Left colon (tissue), 2 donors: ENCODE results near the gene SNRNP25. TPM values are rescaled to one million over a fixed set of nuclear protein-coding genes. Genes with fewer than 3 reads are reported as not detected.
"Not testable (repeated sequence)": the region's sequence is repeated elsewhere in the genome, so short reads cannot be mapped to it uniquely, and the experiment has no call there.

Experiments used
- ATAC-seq: fragments of 200-7000 bp; cut with Tn5 transposase; one replicate; pipeline ENCODE4 v1.9.1; 2020; ENCODE audit warnings: mild to moderate bottlenecking, moderate library complexity
- DNase-seq, 2 donors: peaks; one replicate each; pipeline ENCODE4 v3.0.0-alpha.2; 2020
- intact Hi-C, 2 donors: fragments of 100-400 bp; cut with DNase I in 1 of 2; cut with micrococcal nuclease in 1 of 2; formaldehyde crosslinking; loops; one replicate each; pipeline versions ENCODE4 v1.11.2 to v1.14.0; 2022; cut with DNase I, micrococcal nuclease
- long read RNA-seq: library from polyadenylated mRNA; unstranded; transcript quantifications from one replicate; pipeline ENCODE4 v2.0.0, GENCODE V29; 2021
- total RNA-seq, 2 donors: library from RNA; stranded (reverse); fragmentation: NEBNext Ultra II Directional; extraction: Animal tissue kit (Norgen Biotek cat#: 25700); gene quantifications; one replicate each; pipeline ENCODE4 v1.2.1, GENCODE V29; 2021
- donor health status: DM: no; HTN: no; CAD: no.
- donor health status: DM: yes; HTN: yes; CAD: no.

The SNRNP25 gene
- 10 to 100 TPM; 20.7 to 24.7 TPM for total RNA-seq
- long read RNA-seq, transcript SNRNP25-201 (5 exons, 1,905 nt) = major isoform, 32 of 34 reads
- long read RNA-seq, partial matches to known transcripts = 1 of 34 reads
- long read RNA-seq, other reads (novel, unspliced or antisense) = 1 of 34 reads

DNA sequence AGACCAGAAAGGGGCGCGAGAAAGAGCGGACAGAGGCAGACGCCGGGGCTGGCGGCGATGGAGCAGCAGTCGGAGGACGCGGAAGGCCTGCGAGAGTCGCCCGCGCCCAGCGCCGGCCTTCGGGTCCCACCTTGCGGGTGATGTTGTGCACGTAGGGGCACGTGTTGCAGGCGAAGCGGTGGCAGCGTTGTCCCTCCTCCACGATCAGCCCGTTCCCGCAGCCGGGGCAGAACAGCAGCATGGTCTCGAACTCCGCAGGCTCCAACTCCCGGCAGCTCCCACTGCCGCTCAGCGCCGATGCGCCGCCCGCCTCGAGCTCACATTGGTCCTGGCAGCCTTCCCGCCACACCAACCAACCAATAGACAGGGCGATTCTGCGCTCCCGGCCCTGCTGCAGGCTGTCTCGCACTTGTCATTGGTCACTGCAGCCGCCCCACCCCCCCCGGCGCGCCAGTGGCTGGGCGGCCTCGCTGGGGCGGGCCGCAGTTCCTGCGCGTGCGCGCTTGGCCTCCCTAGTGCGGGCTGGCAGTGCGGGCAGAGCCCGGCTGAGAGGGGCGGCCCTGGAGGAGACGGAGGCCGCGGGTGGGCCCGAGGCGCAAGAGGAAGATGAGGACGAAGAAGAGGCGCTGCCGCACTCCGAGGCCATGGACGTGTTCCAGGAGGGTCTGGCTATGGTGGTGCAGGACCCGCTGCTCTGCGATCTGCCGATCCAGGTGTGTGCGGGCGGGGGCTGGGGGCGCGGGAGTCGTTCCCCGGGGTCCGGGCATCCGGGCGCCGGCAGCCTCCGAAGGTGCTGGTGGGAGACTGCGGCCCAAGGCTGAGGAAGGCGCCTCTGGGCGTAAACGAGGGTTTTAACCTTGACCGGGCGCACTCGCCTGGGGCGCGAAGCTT, at the start of gene SNRNP25, which contains the start of gene POLR3K:
SNRNP25 (plus strand) TSS at position 483 of the 891 bp plus-strand sequence; CDS start at position 672, 189 bp downstream.
POLR3K (minus strand) TSS at position 263 of the 891 bp plus-strand sequence; CDS start at position 241, 22 bp downstream.
- ATAC-seq (peak; percentile 93), DNase-seq (peak; percentile 99)
- intact Hi-C loops = no loop called here

GRCh38 chr16:9903-10665, 43.5 kb upstream of the SNRNP25 start:
- DNase-seq (peak in 1 of 2 donors; percentile 19), ATAC-seq (peak; percentile 99)
- intact Hi-C loops = no loop called here

- intact Hi-C loops = not testable (repeated sequence)
- DNase-seq (peak; percentile 90 to 99), ATAC-seq (peak; percentile 55)
Observed at GRCh38 chr16:10772-11171, 42.9 kb upstream of the SNRNP25 start.

GRCh38 chr16:17062-17765, 36.4 kb upstream of the SNRNP25 start:
- intact Hi-C loops = not testable (repeated sequence)

DNA sequence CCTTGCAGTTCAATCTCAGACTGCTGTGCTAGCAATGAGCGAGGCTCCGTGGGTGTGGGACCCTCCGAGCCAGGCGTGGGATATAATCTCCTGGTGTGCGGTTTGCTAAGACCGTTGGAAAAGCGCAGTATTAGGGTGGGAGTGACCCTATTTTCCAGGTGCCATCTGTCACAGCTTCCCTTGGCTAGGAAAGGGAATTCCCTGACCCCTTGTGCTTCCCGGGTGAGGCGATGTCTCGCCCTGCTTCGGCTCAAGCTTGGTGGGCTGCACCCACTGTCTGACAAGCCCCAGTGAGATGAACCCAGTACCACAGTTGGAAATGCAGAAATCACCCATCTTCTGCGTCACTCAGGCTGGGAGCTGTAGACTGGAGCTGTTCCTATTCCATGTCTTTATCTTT, 32.7 kb upstream of the SNRNP25 start:
- intact Hi-C loops, DNase-seq, ATAC-seq: not testable (repeated sequence)

More at GRCh38 chr16:17062-17765, 36.4 kb upstream of the SNRNP25 start:
- not testable (repeated sequence) for ATAC-seq, DNase-seq

- not testable (repeated sequence) for ATAC-seq
Observed at GRCh38 chr16:24151-24550, 29.5 kb upstream of the SNRNP25 start.

GRCh38 chr16:25926-26348, 27.7 kb upstream of the SNRNP25 start:
- DNase-seq, ATAC-seq, intact Hi-C loops: not testable (repeated sequence)

More at GRCh38 chr16:24151-24550, 29.5 kb upstream of the SNRNP25 start:
- DNase-seq, intact Hi-C loops: not testable (repeated sequence)

DNA sequence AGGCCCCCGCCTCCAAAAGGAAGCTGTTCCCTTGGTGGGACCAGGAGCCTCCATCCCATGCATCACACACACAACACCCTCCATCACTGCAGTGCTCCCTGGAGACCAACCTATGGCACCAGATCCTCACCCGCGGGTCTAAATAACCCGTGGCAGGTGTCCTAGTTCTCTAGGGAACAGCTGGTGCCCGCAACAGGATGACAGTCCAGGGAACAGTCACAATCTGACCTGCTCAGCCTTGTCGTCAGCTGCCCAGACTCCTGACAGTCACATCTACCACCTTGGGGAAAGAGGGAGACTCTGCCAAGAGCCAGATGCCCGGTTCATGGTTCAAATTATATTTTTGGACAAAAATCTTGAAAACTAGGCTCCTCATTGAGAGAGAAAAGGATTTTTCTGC, 23.0 kb upstream of the SNRNP25 start:
- intact Hi-C loops, ATAC-seq: not testable (repeated sequence)

GRCh38 chr16:33154-33876, 20.3 kb upstream of the SNRNP25 start:
- ATAC-seq, intact Hi-C loops: not testable (repeated sequence)
- peak in 1 of 2 donors; percentile 5 for DNase-seq

More for the DNA sequence above, 23.0 kb upstream of the SNRNP25 start:
- DNase-seq = not testable (repeated sequence)

GRCh38 chr16:33877-34647, 19.6 kb upstream of the SNRNP25 start:
- intact Hi-C loops = no loop called here
- ATAC-seq = no peak
- peak in 1 of 2 donors; percentile 19 for DNase-seq

- DNase-seq (peak in 1 of 2 donors; percentile 15), ATAC-seq (no peak)
- intact Hi-C loops = no loop called here
Observed at GRCh38 chr16:34648-34987, 19.0 kb upstream of the SNRNP25 start.

GRCh38 chr16:35011-35677, 18.5 kb upstream of the SNRNP25 start:
- peak in 1 of 2 donors; percentile 26 for DNase-seq
- intact Hi-C loops = no loop called here
- no peak for ATAC-seq

GRCh38 chr16:35678-36305, 17.8 kb upstream of the SNRNP25 start:
- DNase-seq = peak in 1 of 2 donors; percentile 22
- intact Hi-C loops = no loop called here
- ATAC-seq = no peak

DNA sequence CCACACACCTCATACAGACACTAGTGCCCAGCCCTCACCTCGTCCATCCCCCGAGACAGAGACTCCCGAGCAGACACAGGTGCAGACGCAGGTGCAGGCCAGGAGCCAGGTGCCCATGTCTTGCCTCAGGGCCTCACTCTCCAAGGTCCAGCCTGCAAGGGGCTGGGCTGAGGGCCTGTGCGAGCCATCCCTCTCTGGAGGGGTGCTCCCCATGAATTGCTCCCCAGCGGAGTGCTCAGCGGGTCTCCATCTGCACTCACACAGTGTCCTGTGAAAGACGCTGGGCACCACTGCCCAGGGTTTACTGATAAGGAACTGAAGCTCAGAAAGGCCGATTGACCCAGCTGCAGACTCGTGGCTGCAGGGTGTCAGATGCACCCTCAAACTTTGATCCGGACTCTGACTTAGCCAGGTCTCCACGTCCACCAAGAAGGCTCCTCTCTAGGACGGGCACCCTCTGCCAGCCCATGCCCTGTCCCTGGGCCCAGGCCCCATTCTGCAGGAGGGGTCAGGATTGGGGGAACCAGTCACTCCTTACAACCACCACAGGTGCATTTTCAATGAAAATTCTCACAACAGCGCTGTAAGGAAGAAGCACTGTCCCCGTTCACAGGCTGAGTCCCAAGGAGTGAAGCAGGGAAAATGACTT, 17.2 kb upstream of the SNRNP25 start:
- no peak for ATAC-seq
- intact Hi-C loops = no loop called here
- peak in 1 of 2 donors; percentile 23 for DNase-seq

DNA sequence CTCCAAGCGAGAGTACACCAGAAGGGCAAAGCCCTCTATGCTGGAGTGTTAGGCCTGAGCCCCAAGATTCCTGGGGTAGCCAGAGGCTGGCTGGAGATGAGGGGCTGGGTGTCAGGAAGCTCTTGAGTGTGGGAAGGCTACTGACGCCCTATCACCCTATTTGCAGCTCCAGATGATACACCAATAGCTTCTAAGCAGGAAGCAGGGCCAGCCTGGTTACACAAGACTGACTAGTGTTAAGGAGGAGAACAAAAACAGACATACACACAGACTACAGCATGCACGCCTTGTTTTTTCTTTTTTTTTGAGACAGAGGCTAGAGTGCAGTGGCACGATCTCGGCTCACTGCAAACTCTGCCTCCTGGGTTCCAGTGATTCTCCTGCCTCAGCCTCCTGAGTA, 16.1 kb upstream of the SNRNP25 start:
- peak in 1 of 2 donors; percentile 24 for DNase-seq
- no peak for ATAC-seq

GRCh38 chr16:38206-38605, 15.4 kb upstream of the SNRNP25 start:
- intact Hi-C loops, ATAC-seq: not testable (repeated sequence)
- DNase-seq = peak in 1 of 2 donors; percentile 21

More for the DNA sequence above, 16.1 kb upstream of the SNRNP25 start:
- intact Hi-C loops = no loop called here
